Tibial nerve (tissue), 4 donors: Measurements from ENCODE around the gene JARID2. TPM values are rescaled to one million over a fixed set of nuclear protein-coding genes. Genes with fewer than 3 reads are reported as not detected.
A peak's percentile ranks its signal among the peaks of the same experiment; 100 is the strongest.

Source experiments
- DNase-seq, 2 donors: peaks; one replicate each; pipeline ENCODE4 v3.0.0-alpha.2; 2019; ENCODE audit warnings: low spot score in 2 of 2
- H3K27ac ChIP-seq, 4 donors: fragments of 200-600 bp; sonication (generic) in 3 of 4; one replicate each; pipeline ENCODE4 v1.5.1; 2017 to 2019; ENCODE audit warnings: mild to moderate bottlenecking in 1 of 4
- H3K27me3 ChIP-seq, 2 donors: fragments of 200-600 bp; sonication (generic) in 1 of 2; one replicate each; pipeline versions ENCODE4 v1.5.1 to v1.6.0; 2017 to 2019
- H3K36me3 ChIP-seq, 3 donors: fragments of 200-600 bp; sonication (generic); one replicate each; pipeline ENCODE4 v1.5.1; 2018 to 2019
- H3K4me1 ChIP-seq, 4 donors: fragments of 200-600 bp; sonication (generic) in 3 of 4; one replicate each; pipeline ENCODE4 v1.5.1; 2017 to 2019
- H3K4me3 ChIP-seq, 4 donors: fragments of 200-600 bp; sonication (generic) in 3 of 4; one replicate each; pipeline ENCODE4 v1.5.1; 2017 to 2019; ENCODE audit warnings: mild to moderate bottlenecking in 1 of 4, moderate library complexity in 1 of 4
- H3K9me3 ChIP-seq, 4 donors: fragments of 200-600 bp; sonication (generic) in 3 of 4; one replicate each; pipeline ENCODE4 v1.5.1; 2017 to 2019
- EP300 ChIP-seq, 2 donors: sonication (generic); formaldehyde crosslinking; IDR thresholded peaks; one replicate each; pipeline ENCODE4 v1.6.1; 2017; ENCODE audit warnings: antibody characterized with exemption in 2 of 2, mild to moderate bottlenecking in 1 of 2
- POLR2A ChIP-seq, 2 donors: fragments of 450-650 bp; IDR thresholded peaks; one replicate each; pipeline ENCODE4 v1.6.1; 2017; ENCODE audit warnings: antibody characterized with exemption in 2 of 2, mild to moderate bottlenecking in 2 of 2, moderate library complexity in 2 of 2
- WGBS, 2 donors: methylation state at CpG; one replicate each; pipeline ENCODE4 v1.1.5; 2018; 5-methylcytosine and 5-hydroxymethylcytosine counted together
- total RNA-seq, 4 donors: library from RNA; depleted of rRNA; stranded (reverse); fragments of >200 nt; gene quantifications; one replicate each; pipeline ENCODE4 v1.1.0, GENCODE V29; 2016
- TF ChIP-seq, protein P1 (sequence below), 5 experiments: fragments of 200-600 bp in 3 of 5; fragments of 450-650 bp in 2 of 5; sonication (generic) in 3 of 5; IDR thresholded peaks; one replicate each; pipeline ENCODE4 v1.5.1; 2016 to 2019; ENCODE audit warnings: antibody characterized with exemption in 5 of 5, mild to moderate bottlenecking in 3 of 5, moderate library complexity in 2 of 5

Gene JARID2
- total RNA-seq, 4 donors from 2014 or later: 9.0 to 26.1 (median 9.8) TPM

DNA sequence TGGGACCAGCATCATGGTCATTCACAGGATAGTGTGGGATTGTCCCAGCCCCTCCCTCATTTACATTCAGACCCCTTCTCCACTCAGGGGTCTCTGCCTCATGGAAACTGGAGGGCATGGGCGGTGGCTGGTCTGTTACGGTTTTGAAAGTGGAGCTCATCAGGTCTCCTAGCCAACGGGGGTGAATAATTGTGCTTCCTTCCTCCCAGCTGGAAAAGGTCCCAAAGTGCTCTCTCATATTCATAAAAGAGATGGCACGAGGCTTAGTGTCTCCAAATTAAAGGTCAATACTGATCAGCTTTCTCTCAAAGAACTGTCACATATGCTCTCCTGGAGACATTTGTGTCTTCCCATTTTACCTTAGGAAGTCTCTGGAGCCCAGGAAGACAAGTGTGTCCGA is 19.9 kb downstream of the JARID2 start:
- H3K27me3 ChIP-seq: no peaks in the 10 kb centered on the region
- H3K4me3 ChIP-seq: no peak overlapping the region
- H3K9me3 ChIP-seq: no peaks in the 10 kb centered on the region
- H3K27ac ChIP-seq: peak overlapping the region in 1 of 4 donors; percentile 31
- 47 to 53% methylated on average over 5 of the region's 5 CpGs for WGBS, 2 donors
- DNase-seq: no peak
- TF ChIP-seq EP300 (IDR thresholded peaks at IDR 0.05) (no peak), POLR2A (IDR thresholded peaks at IDR 0.05) (no peak)
- TF ChIP-seq, protein P1, sequence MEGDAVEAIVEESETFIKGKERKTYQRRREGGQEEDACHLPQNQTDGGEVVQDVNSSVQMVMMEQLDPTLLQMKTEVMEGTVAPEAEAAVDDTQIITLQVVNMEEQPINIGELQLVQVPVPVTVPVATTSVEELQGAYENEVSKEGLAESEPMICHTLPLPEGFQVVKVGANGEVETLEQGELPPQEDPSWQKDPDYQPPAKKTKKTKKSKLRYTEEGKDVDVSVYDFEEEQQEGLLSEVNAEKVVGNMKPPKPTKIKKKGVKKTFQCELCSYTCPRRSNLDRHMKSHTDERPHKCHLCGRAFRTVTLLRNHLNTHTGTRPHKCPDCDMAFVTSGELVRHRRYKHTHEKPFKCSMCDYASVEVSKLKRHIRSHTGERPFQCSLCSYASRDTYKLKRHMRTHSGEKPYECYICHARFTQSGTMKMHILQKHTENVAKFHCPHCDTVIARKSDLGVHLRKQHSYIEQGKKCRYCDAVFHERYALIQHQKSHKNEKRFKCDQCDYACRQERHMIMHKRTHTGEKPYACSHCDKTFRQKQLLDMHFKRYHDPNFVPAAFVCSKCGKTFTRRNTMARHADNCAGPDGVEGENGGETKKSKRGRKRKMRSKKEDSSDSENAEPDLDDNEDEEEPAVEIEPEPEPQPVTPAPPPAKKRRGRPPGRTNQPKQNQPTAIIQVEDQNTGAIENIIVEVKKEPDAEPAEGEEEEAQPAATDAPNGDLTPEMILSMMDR (IDR thresholded peaks at IDR 0.05): no peak
- peaks cover 0 to 78% (median 46%) of the 10 kb centered on the region in 4 donors for H3K4me1 ChIP-seq
- H3K36me3 ChIP-seq: no peaks in the 10 kb centered on the region

DNA sequence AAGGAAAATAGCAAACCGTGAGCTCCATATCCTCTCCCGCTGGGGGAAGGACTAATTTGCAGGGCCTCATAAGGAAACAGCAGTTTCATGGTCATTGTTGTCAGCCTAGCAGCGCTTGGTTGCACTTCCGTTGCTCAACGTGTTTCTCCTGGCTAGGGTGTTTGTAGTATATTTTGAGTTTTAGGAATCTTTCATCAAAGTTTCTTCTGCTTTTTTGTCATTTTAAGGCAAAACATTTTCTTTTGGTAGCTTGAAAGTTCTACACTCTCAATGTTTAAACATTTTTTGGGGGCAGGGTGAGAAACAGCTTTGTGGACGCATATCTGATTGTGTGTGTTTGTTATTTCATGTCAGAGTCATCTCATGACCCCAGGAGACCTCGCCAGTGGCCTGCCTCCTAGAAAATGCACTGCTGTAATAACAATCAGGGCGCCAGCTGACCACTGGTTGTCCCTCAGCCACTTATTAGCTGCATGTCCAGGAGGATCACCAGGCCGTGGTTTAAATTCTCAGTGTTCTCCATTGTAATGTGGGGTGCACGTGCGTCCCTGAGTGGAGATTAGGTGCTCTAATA is 20.6 kb downstream of the JARID2 start:
- H3K9me3 ChIP-seq: no peaks in the 10 kb centered on the region
- H3K27me3 ChIP-seq: no peaks in the 10 kb centered on the region
- DNase-seq: no peak
- H3K4me1 ChIP-seq: peaks cover 0 to 78% (median 49%) of the 10 kb centered on the region in 4 donors
- peak in 1 of 2 donors; percentile 39 for TF ChIP-seq EP300 (IDR thresholded peaks at IDR 0.05)
- TF ChIP-seq POLR2A (IDR thresholded peaks at IDR 0.05): no peak
- TF ChIP-seq, protein P1 (IDR thresholded peaks at IDR 0.05): no peak
- H3K36me3 ChIP-seq: no peaks in the 10 kb centered on the region
- peak overlapping the region in 2 of 4 donors; percentile 31 to 50 for H3K27ac ChIP-seq
- H3K4me3 ChIP-seq: no peak overlapping the region
- WGBS, 2 donors: 63 to 69% methylated on average over 11 of the region's 11 CpGs

DNA sequence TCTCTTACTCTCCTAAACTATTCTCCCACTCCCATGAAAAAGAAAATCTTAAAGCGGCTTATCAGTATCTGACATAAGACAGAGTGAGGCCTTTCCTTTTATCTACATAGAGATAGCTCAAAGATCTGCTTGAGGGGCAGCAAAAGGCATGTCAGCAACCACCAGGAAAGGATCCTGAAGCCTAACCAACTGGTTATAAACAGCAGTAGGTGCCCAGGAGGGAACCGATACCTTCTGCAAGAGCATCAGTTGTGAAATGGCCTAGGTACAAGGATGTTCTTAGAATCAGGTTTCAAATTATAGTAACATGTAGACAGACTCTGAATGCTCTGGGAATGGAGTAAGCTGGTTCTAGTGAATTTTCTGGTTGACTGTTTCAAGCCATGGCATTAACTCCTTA is 21.4 kb downstream of the JARID2 start:
- DNase-seq: no peak
- 91 to 95% methylated on average over 2 of the region's 2 CpGs for whole genome bisulfite sequencing, 2 donors
- no peak overlapping the region for H3K4me3 ChIP-seq
- H3K4me1 ChIP-seq: peaks cover 0 to 84% (median 49%) of the 10 kb centered on the region in 4 donors
- no peaks in the 10 kb centered on the region for H3K9me3 ChIP-seq
- no peaks in the 10 kb centered on the region for H3K36me3 ChIP-seq
- H3K27ac ChIP-seq: peak overlapping the region in 2 of 4 donors; percentile 31 to 50
- no peak for TF ChIP-seq EP300 (IDR thresholded peaks at IDR 0.05)
- TF ChIP-seq POLR2A (IDR thresholded peaks at IDR 0.05): no peak
- TF ChIP-seq, protein P1 (IDR thresholded peaks at IDR 0.05): no peak
- H3K27me3 ChIP-seq: no peaks in the 10 kb centered on the region

DNA sequence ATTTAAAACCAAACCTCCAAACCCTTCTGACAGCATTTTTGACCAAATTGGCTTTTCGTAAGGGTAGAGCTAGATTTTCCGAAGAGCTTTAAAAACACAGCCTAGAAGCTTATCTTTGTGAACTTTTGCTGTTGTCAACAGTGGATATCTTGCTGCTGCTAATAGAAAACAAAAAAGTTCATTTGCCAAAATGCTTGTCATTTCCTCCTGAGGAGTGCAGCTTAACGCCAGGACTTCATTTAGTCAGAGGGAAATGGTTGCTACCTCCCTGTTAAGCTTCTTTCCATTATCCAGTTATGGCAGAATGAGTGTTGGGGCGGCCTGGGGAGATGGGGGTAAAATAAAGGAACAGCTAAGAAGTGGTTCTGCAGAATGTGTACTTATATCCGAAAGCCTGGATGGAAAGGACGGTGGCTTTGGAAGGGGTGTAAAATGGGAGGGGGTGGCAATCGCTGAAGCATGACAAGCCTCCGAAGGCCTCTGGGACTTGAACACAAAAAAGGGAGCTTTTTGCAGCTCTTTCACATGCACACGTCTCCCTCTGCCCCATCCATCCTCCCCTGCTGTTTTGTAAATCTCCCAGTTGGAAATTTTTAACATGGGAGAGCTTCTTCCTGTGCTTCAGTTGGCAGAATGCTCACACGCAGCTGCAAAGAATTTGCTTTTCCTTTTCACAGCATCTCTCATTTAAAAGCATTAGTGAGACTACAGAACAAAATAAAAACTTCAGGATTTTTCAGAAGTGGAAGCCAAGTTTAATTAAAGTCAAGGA is 22.5 kb downstream of the JARID2 start:
- Histone ChIP-seq H3K4me1 (peaks cover 0 to 84% (median 49%) of the 10 kb centered on the region in 4 donors), H3K9me3 (no peaks in the 10 kb centered on the region), H3K27me3 (no peaks in the 10 kb centered on the region), H3K36me3 (no peaks in the 10 kb centered on the region), H3K27ac (peak overlapping the region in 3 of 4 donors; percentile 30 to 71 (median 61)), H3K4me3 (no peak overlapping the region)
- TF ChIP-seq, protein P1 (IDR thresholded peaks at IDR 0.05): no peak
- TF ChIP-seq EP300 (IDR thresholded peaks at IDR 0.05) (no peak), POLR2A (IDR thresholded peaks at IDR 0.05) (no peak)
- 32 to 36% methylated on average over 10 of the region's 10 CpGs for WGBS, 2 donors
- no peak for DNase-seq

DNA sequence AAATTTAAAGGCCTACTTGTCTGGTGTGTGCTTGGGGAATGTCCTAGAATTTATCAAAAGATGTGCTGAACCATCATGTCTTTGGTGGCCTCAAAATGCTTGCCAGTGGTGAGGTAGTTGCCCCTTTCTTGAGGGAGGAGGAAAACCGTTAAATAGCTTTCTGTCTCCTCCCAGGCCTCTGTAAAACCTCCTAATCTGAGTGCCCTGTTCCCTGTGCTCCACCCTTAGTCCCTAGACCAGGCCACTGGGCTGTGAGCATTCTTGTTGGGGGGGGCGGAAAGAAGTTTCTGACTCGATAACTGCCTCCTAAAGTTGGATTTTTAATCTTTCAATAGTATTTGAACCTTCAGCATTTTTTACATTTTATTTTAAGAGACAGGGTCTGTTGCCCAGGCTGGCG is 23.1 kb downstream of the JARID2 start:
- 57 to 58% methylated on average over 4 of the region's 4 CpGs for WGBS, 2 donors

More for the DNA sequence above, 23.1 kb downstream of the JARID2 start:
- Histone ChIP-seq H3K36me3 (no peaks in the 10 kb centered on the region), H3K27me3 (no peaks in the 10 kb centered on the region), H3K9me3 (no peaks in the 10 kb centered on the region), H3K4me1 (peaks cover 0 to 81% (median 47%) of the 10 kb centered on the region in 4 donors), H3K4me3 (no peak overlapping the region), H3K27ac (peak overlapping the region in 3 of 4 donors; percentile 30 to 71 (median 61))
- TF ChIP-seq POLR2A (IDR thresholded peaks at IDR 0.05): no peak
- no peak for DNase-seq
